ENCODE data around the gene TRAF2. TPM values are rescaled to one million over a fixed set of nuclear protein-coding genes. Genes with fewer than 3 reads are reported as not detected.

The TRAF2 gene
- total and polyA plus RNA-seq, 4 donors: 4.7 to 14.9 (median 6.8) TPM

- Histone ChIP-seq H3K9ac (ENCODE audit: low read depth in 1 of 2, low read length in 2 of 2) (peak overlapping the region; percentile 20 to 63), H3K9me3 (ENCODE audit: control insufficient read depth in 4 of 4, low read length in 3 of 4) (no peaks in the 10 kb centered on the region), H3K36me3 (ENCODE audit: control insufficient read depth in 4 of 4, insufficient read depth in 3 of 4, low read depth in 1 of 4, low read length in 3 of 4) (peaks cover 0 to 14% (median 9%) of the 10 kb centered on the region in 4 donors), H3K4me1 (ENCODE audit: control insufficient read depth in 4 of 4, insufficient read depth in 4 of 4, low read length in 3 of 4) (peaks cover 12 to 31% (median 20%) of the 10 kb centered on the region in 4 donors), H3K4me3 (ENCODE audit: low read depth in 1 of 3, low read length in 3 of 3) (no peak overlapping the region), H3K27ac (ENCODE audit: low read depth in 1 of 2, low read length in 2 of 2) (peak overlapping the region; percentile 83 to 94), H3K27me3 (ENCODE audit: control insufficient read depth in 4 of 4, insufficient read depth in 4 of 4, low read length in 3 of 4) (no peaks in the 10 kb centered on the region)
- WGBS: 25% methylated on average over 20 of the region's 20 CpGs
- no peak for DNase-seq (ENCODE audit: low spot score)
- no peak for TF ChIP-seq NR2F2 (IDR thresholded peaks at IDR 0.05)
- no peak for TF ChIP-seq CTCF (IDR thresholded peaks at IDR 0.05; ENCODE audit: low read depth, low read length, missing input control)
- no peak for TF ChIP-seq FOXA1 (IDR thresholded peaks at IDR 0.05)
- TF ChIP-seq EGR1 (IDR thresholded peaks at IDR 0.05; ENCODE audit: low read depth in 2 of 2): no peak
These were observed 15.4 kb downstream of the TRAF2 start for GRCh38 chr9:136901516-136902258.

DNA sequence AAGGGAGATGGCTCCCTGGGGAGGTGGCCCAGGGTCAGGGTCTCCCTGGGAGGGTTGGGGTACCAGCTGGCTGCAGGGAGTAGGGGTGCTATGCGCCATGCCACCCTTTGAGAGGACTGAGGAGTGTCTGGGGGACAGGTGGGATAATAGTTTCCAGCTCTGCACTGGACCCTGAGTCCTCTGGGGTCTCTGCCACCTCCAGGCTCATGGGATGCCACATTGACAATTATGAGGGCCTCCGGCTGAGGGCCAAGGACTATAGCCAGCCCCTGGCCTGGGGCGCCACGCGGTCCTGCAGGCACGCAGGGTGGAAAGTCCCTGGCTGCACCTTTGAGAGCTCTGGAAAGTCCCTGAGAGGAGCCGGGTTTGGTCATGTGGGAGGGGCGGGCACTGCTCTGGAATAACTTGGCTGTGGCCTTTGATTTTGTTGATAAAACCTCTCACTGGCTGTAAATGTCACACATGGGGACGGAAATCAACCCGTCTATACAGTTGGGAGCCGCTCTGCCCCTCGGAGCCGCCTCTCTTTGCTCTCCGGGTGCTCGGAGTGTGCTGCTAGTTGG, 16.0 kb downstream of the TRAF2 start:
- Histone ChIP-seq H3K9ac (ENCODE audit: low read depth in 1 of 2, low read length in 2 of 2) (peak overlapping the region; percentile 20 to 91), H3K27ac (ENCODE audit: low read depth in 1 of 2, low read length in 2 of 2) (peak overlapping the region; percentile 83 to 94), H3K4me3 (ENCODE audit: low read depth in 1 of 3, low read length in 3 of 3) (no peak overlapping the region), H3K4me1 (ENCODE audit: control insufficient read depth in 4 of 4, insufficient read depth in 4 of 4, low read length in 3 of 4) (peaks cover 12 to 31% (median 20%) of the 10 kb centered on the region in 4 donors), H3K36me3 (ENCODE audit: control insufficient read depth in 4 of 4, insufficient read depth in 3 of 4, low read depth in 1 of 4, low read length in 3 of 4) (peaks cover 0 to 14% (median 9%) of the 10 kb centered on the region in 4 donors), H3K9me3 (ENCODE audit: control insufficient read depth in 4 of 4, low read length in 3 of 4) (no peaks in the 10 kb centered on the region), H3K27me3 (ENCODE audit: control insufficient read depth in 4 of 4, insufficient read depth in 4 of 4, low read length in 3 of 4) (no peaks in the 10 kb centered on the region)
- DNase-seq (ENCODE audit: low spot score): no peak
- 12% methylated on average over 15 of the region's 15 CpGs for WGBS
- TF ChIP-seq YY1 (IDR thresholded peaks at IDR 0.05): peak; percentile 88
- peak in 1 of 2 donors; percentile 65 for TF ChIP-seq EGR1 (IDR thresholded peaks at IDR 0.05; ENCODE audit: low read depth in 2 of 2)
- peak; percentile 80 for TF ChIP-seq TAF1 (conservative IDR thresholded peaks at IDR 0.05)
- no peak for TF ChIP-seq ATF3 (IDR thresholded peaks at IDR 0.05)
- TF ChIP-seq HNF4G (IDR thresholded peaks at IDR 0.05): no peak
- peak; percentile 26 to 88 for TF ChIP-seq RXRA (IDR thresholded peaks at IDR 0.05)
- no peak for TF ChIP-seq NR2F2 (IDR thresholded peaks at IDR 0.05)
- TF ChIP-seq RAD21 (IDR thresholded peaks at IDR 0.05): peak; percentile 43 to 48
- TF ChIP-seq, protein P1, sequence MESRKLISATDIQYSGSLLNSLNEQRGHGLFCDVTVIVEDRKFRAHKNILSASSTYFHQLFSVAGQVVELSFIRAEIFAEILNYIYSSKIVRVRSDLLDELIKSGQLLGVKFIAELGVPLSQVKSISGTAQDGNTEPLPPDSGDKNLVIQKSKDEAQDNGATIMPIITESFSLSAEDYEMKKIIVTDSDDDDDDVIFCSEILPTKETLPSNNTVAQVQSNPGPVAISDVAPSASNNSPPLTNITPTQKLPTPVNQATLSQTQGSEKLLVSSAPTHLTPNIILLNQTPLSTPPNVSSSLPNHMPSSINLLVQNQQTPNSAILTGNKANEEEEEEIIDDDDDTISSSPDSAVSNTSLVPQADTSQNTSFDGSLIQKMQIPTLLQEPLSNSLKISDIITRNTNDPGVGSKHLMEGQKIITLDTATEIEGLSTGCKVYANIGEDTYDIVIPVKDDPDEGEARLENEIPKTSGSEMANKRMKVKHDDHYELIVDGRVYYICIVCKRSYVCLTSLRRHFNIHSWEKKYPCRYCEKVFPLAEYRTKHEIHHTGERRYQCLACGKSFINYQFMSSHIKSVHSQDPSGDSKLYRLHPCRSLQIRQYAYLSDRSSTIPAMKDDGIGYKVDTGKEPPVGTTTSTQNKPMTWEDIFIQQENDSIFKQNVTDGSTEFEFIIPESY (IDR thresholded peaks at IDR 0.05): no peak
- TF ChIP-seq CTCF (IDR thresholded peaks at IDR 0.05; ENCODE audit: low read depth, low read length, missing input control): no peak
- peak; percentile 58 for TF ChIP-seq FOXA2 (IDR thresholded peaks at IDR 0.05)
- peak in 1 of 2 donors; percentile 34 for TF ChIP-seq GABPA (IDR thresholded peaks at IDR 0.05 in 1 of 2, conservative IDR thresholded peaks at IDR 0.05 in 1 of 2)
- peak; percentile 44 for TF ChIP-seq FOXA1 (IDR thresholded peaks at IDR 0.05)
- TF ChIP-seq REST (IDR thresholded peaks at IDR 0.05): peak; percentile 90
- TF ChIP-seq JUND (IDR thresholded peaks at IDR 0.05): peak in 1 of 2 donors; percentile 51
- TF ChIP-seq, protein P2, sequence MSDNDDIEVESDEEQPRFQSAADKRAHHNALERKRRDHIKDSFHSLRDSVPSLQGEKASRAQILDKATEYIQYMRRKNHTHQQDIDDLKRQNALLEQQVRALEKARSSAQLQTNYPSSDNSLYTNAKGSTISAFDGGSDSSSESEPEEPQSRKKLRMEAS (IDR thresholded peaks at IDR 0.05): no peak
- TF ChIP-seq SP1 (IDR thresholded peaks at IDR 0.05): peak; percentile 66
- peak; percentile 56 to 84 for TF ChIP-seq HNF4A (conservative IDR thresholded peaks at IDR 0.05)
